ENCODE measurements around the gene OR2T35. TPM values are rescaled to one million over a fixed set of nuclear protein-coding genes. Genes with fewer than 3 reads are reported as not detected.
"Not testable (repeated sequence)": the region's sequence is repeated elsewhere in the genome, so short reads cannot be mapped to it uniquely, and the experiment has no call there.

OR2T35 gene
- total and polyA plus RNA-seq, 2 donors (not counting 1 experiment from before 2014, with no cell fraction given) = 0.10 to 0.30 TPM

- ATAC-seq (ENCODE audit: low read depth) (no peak), DNase-seq (no peak)
- Histone ChIP-seq H3K4me2 (replicated peaks; ENCODE audit: low read depth, low read length, poor library complexity, severe bottlenecking) (no peak overlapping the region), H2AFZ (ENCODE audit: insufficient read depth, low read depth, low read length, poor library complexity, severe bottlenecking) (no peak overlapping the region), H3K79me2 (ENCODE audit: control insufficient read depth, insufficient read depth, low read length) (no peaks in the 10 kb centered on the region), H3K36me3 (replicated peaks in 1 of 2; ENCODE audit: control extremely low read depth in 1 of 2, control insufficient read depth in 1 of 2, extremely low read depth in 1 of 2, insufficient read depth in 2 of 2, low read length in 1 of 2) (no peaks in the 10 kb centered on the region), H3K9ac (ENCODE audit: low read length) (no peak overlapping the region), H4K20me1 (ENCODE audit: control insufficient read depth, insufficient read depth, low read length, poor library complexity, severe bottlenecking) (no peaks in the 10 kb centered on the region), H3K27me3 (replicated peaks in 1 of 4; ENCODE audit: control extremely low read depth in 1 of 4, control insufficient read depth in 3 of 4, insufficient read depth in 4 of 4, low read length in 3 of 4) (peaks cover 0 to 6% (median 0%) of the 10 kb centered on the region in 4 experiments), H3K4me1 (ENCODE audit: control insufficient read depth in 2 of 2, insufficient read depth in 2 of 2, low read length in 2 of 2) (peaks cover 0 to 2% of the 10 kb centered on the region in 2 donors), H3K27ac (ENCODE audit: low read length in 2 of 2) (no peak overlapping the region), H3K9me3 (ENCODE audit: control extremely low read depth in 1 of 3, control insufficient read depth in 2 of 3, insufficient read depth in 1 of 3, low read length in 2 of 3) (no peaks in the 10 kb centered on the region), H3K4me3 (ENCODE audit: control extremely low read depth in 1 of 5, extremely low read depth in 1 of 5, insufficient read depth in 1 of 5, low read depth in 2 of 5, low read length in 4 of 5) (no peak overlapping the region)
- WGBS (ENCODE audit: insufficient coverage) = 91% methylated on average over 8 of the region's 8 CpGs
- Mint-ChIP-seq H3K4me1 (peaks cover under 1% of the 10 kb centered on the region), H3K27me3 (peaks cover 12% of the 10 kb centered on the region), H3K4me3 (no peak overlapping the region), H3K9me3 (ENCODE audit: insufficient read depth) (no peaks in the 10 kb centered on the region), H3K27ac (no peak overlapping the region)
- CTCF ChIA-PET = interaction anchor here (1.5 to 8.2 kb wide), 3 partner anchors 59 to 277 kb away, joined by 3 to 125 read pairs (median 12); no protein-coding TSS in a partner anchor
- intact Hi-C loops (cut with micrococcal nuclease) = no loop called here
- POLR2A ChIA-PET = no interaction called here
- TF ChIP-seq EZH2 (IDR thresholded peaks at IDR 0.05; ENCODE audit: borderline replicate concordance, insufficient read depth, low read depth, low read length, poor library complexity, severe bottlenecking) = no peak
- no peak for TF ChIP-seq CTCF (IDR thresholded peaks at IDR 0.05)
Observed at GRCh38 chr1:248681651-248682050, 36.6 kb upstream of the OR2T35 start.

- CTCF ChIA-PET = no interaction called here
- POLR2A ChIA-PET = no interaction called here
- no peak for TF ChIP-seq CTCF (IDR thresholded peaks at IDR 0.05)
- no peak for TF ChIP-seq EZH2 (IDR thresholded peaks at IDR 0.05; ENCODE audit: borderline replicate concordance, insufficient read depth, low read depth, low read length, poor library complexity, severe bottlenecking)
- Histone ChIP-seq H4K20me1 (ENCODE audit: control insufficient read depth, insufficient read depth, low read length, poor library complexity, severe bottlenecking) (no peaks in the 10 kb centered on the region), H3K4me1 (ENCODE audit: control insufficient read depth in 2 of 2, insufficient read depth in 2 of 2, low read length in 2 of 2) (no peaks in the 10 kb centered on the region), H3K79me2 (ENCODE audit: control insufficient read depth, insufficient read depth, low read length) (no peaks in the 10 kb centered on the region), H3K27me3 (replicated peaks in 1 of 4; ENCODE audit: control extremely low read depth in 1 of 4, control insufficient read depth in 3 of 4, insufficient read depth in 4 of 4, low read length in 3 of 4) (no peaks in the 10 kb centered on the region), H3K36me3 (replicated peaks in 1 of 2; ENCODE audit: control extremely low read depth in 1 of 2, control insufficient read depth in 1 of 2, extremely low read depth in 1 of 2, insufficient read depth in 2 of 2, low read length in 1 of 2) (no peaks in the 10 kb centered on the region), H2AFZ (ENCODE audit: insufficient read depth, low read depth, low read length, poor library complexity, severe bottlenecking) (no peak overlapping the region), H3K4me2 (replicated peaks; ENCODE audit: low read depth, low read length, poor library complexity, severe bottlenecking) (no peak overlapping the region), H3K4me3 (ENCODE audit: control extremely low read depth in 1 of 5, extremely low read depth in 1 of 5, insufficient read depth in 1 of 5, low read depth in 2 of 5, low read length in 4 of 5) (no peak overlapping the region), H3K9me3 (ENCODE audit: control extremely low read depth in 1 of 3, control insufficient read depth in 2 of 3, insufficient read depth in 1 of 3, low read length in 2 of 3) (peaks cover 2 to 10% (median 7%) of the 10 kb centered on the region in 3 donors), H3K9ac (ENCODE audit: low read length) (no peak overlapping the region), H3K27ac (ENCODE audit: low read length in 2 of 2) (no peak overlapping the region)
- WGBS (ENCODE audit: insufficient coverage) = no CpG with 5 or more reads among the region's 1 CpG
- Mint-ChIP-seq H3K9me3 (ENCODE audit: insufficient read depth) (peaks cover 4% of the 10 kb centered on the region), H3K4me3 (no peak overlapping the region), H3K27me3 (no peaks in the 10 kb centered on the region), H3K4me1 (no peaks in the 10 kb centered on the region), H3K27ac (no peak overlapping the region)
- intact Hi-C loops (cut with micrococcal nuclease) = no loop called here
- DNase-seq (no peak), ATAC-seq (ENCODE audit: low read depth) (no peak)
Observed at GRCh38 chr1:248670003-248670402, 24.9 kb upstream of the OR2T35 start.

DNA sequence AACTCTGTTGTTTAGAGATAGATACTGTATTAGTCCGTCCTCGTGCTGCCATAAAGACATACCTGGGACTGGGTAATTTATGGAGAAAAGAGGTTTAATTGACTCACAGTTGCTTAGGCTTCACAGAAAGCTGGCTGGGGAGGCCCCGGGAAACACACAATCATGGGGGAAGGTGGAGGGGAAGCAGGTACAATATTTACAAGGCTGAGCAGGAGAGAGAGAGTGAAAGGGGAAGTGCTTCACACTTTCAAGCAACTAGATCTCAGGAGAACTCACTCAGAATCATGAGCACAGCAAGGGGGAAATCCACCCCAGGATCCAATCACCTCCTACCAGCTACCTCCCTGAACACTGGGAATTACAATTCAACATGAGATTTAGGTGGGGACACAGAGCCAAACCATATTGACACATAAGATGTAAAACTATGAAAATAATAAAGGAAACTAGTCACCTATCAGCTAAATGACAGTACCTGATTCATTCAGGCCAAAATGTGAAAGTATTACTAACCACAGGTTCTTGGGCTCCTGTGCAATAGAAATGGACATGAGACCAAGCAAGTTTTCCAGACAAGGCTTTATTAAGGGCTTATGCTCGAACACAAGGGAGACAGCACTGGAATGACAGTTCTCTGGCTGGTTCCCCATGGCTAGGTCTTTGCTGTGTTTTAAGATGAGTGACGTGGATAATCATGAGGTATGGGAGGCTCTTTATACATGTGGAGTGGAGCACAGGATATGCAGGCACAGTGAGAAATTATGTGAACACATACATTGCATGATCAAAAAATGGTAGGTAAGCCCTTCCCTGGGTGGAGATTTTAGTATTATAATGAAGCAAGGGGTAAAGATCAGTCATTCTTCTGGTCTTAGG lies 18.6 kb upstream of the OR2T35 start:
- H2AFZ ChIP-seq (ENCODE audit: insufficient read depth, low read depth, low read length, poor library complexity, severe bottlenecking); H3K36me3 ChIP-seq (replicated peaks in 1 of 2; ENCODE audit: control extremely low read depth in 1 of 2, control insufficient read depth in 1 of 2, extremely low read depth in 1 of 2, insufficient read depth in 2 of 2, low read length in 1 of 2); POLR2A ChIA-PET; H3K79me2 ChIP-seq (ENCODE audit: control insufficient read depth, insufficient read depth, low read length); H3K27me3 Mint-ChIP-seq; H3K9me3 ChIP-seq (ENCODE audit: control extremely low read depth in 1 of 3, control insufficient read depth in 2 of 3, insufficient read depth in 1 of 3, low read length in 2 of 3); H4K20me1 ChIP-seq (ENCODE audit: control insufficient read depth, insufficient read depth, low read length, poor library complexity, severe bottlenecking); intact Hi-C loops (cut with micrococcal nuclease); H3K9me3 Mint-ChIP-seq (ENCODE audit: insufficient read depth); H3K4me3 ChIP-seq (ENCODE audit: control extremely low read depth in 1 of 5, extremely low read depth in 1 of 5, insufficient read depth in 1 of 5, low read depth in 2 of 5, low read length in 4 of 5); H3K27me3 ChIP-seq (replicated peaks in 1 of 4; ENCODE audit: control extremely low read depth in 1 of 4, control insufficient read depth in 3 of 4, insufficient read depth in 4 of 4, low read length in 3 of 4): not testable (repeated sequence)
- Mint-ChIP-seq H3K27ac (peak overlapping the region; percentile 93), H3K4me1 (peaks cover 32% of the 10 kb centered on the region), H3K4me3 (peak overlapping the region; percentile 53)
- Histone ChIP-seq H3K9ac (ENCODE audit: low read length) (peak overlapping the region; percentile 15), H3K27ac (ENCODE audit: low read length in 2 of 2) (peak overlapping the region; percentile 87 to 90), H3K4me2 (replicated peaks; ENCODE audit: low read depth, low read length, poor library complexity, severe bottlenecking) (peak overlapping the region; percentile 38), H3K4me1 (ENCODE audit: control insufficient read depth in 2 of 2, insufficient read depth in 2 of 2, low read length in 2 of 2) (peaks cover 12 to 13% of the 10 kb centered on the region in 2 donors)
- ATAC-seq (ENCODE audit: low read depth) = peak; percentile 95
- peak; percentile 75 for DNase-seq
- CTCF ChIA-PET = interaction anchor here (1.1 to 1.3 kb wide), 3 partner anchors 23 to 141 kb away, joined by 4 to 6 read pairs (median 4); no protein-coding TSS in a partner anchor
- WGBS (ENCODE audit: insufficient coverage) = 52% methylated on average over 3 of the region's 5 CpGs
